GM21447 (cell line): ENCODE measurements around the gene FHIP2A.
"Not testable (repeated sequence)": the region's sequence is repeated elsewhere in the genome, so short reads cannot be mapped to it uniquely, and the experiment has no call there.

Experiments
- ATAC-seq: cut with Tn5 transposase; IDR thresholded peaks from one replicate; pipeline ENCODE4 v1.9.1; 2021; ENCODE audit not compliant: unreplicated experiment

Gene FHIP2A

DNA sequence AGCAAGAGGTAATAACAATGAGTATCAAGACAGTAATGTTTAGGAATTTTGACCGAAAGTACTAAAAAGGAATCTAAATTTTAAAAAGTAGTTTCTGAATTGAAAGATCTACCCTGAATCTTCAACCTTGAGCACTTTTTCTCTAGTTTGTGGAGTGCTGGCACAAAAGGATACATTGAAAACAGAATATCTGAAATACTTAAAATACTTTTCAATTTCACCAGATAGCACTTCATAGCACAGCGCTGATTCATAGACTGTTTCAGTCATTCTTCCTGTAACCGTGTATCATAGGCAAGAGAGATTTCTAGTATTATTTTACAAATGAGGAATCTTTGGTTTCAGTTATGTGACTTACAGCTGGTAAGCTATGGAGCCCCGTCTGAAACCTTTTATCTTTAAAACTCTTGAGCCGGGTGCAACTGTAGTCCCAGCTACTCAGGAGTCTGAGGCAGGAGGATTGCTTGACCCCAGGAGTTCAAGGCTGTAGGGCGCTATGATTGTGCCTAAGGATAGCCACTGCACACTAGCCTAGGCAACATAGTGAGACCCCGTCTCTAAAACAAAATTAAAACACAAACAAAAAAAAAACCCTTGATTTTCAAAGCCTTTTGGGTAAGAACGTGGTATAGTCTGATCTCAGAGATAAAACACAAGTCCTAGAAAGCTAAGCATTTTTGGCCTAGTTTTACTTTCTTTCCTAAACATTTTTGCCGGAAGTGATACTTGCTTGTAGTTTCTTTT, 35.1 kb downstream of the FHIP2A start:
- no peak for ATAC-seq

DNA sequence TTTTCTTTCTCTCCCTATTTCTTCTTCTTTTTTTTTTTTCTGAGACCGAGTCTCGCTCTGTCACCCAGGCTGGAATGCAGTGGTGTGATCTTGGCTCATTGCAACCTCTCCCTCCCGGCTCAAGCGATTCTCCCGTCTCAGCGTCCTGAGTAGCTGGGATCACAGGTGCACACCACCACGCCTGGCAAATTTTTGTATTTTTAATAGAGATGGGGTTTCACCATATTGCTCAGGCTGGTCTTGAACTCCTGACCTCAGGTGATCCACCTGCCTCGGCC, 35.6 kb downstream of the FHIP2A start:
- ATAC-seq, result not testable (repeated sequence)

DNA sequence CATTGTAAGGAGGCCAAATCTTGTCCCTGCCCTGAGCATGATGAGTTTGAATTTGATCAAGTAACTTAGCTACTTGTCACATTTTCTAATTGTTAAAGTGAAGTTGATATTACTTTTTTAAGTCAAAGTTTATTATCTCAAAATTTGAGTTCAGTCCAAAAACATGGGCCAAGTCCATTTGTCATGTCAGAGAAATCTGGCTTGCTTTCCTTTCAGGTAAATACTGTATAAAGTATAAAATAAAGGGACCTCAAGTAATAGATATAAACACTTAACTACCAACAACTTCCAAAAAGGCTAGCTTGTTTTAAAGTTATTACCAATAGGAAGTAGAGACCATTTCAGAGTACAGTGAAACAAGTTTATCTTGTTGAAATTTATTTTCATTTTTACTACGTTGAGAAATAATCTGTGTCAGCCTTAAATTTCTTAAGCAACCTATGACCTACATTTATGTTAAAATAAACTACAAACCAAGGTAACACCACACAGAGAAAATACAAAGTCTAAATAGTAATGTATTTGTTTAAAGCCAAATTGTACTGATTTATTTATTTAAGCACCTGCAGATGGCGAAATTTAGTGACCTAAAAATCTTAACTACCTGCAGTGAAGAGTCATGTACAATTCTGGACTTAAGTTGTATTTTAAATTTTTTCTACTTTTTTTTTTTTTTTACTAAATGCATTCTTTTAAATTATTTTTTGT, 36.5 kb downstream of the FHIP2A start:
- ATAC-seq, result no peak

DNA sequence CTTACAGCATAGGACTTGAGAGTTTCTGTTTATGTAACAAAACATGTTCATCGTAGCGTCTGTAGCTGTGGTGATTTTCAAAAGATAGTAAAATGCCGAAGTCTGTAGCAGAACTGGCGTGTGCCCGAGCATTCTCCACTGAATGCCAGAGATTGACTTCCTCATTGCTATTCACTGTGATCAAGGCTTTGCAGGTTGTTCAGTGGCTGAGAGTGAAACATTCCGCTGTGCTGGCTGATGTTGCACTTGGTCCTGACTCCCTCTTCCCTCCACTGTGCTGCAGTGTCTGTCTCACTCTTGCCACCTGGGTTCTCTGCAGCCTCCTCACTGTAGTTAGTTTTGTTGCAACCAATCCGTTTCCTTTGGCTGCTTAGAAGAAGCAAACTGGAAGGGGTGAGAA, 37.6 kb downstream of the FHIP2A start:
- ATAC-seq, result no peak

DNA sequence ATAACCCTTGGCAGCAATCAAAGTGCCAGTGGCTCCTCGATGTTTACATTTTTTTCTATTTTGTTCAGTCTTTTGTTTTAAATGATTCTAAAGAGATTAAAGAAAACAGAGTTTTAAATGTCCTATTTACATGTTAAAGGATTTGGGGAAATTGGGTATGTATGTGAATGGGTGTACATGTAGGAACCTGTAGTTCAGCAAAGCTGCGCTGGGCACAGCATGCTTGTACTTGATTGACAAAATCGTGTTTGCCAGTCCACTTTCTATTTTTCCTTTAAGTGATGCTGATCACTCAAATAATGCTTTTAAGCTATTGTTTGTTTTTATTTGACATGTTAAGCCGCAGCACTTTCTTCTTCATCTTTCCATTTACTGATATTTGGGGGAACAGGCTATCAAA, 40.9 kb downstream of the FHIP2A start:
- no peak for ATAC-seq

DNA sequence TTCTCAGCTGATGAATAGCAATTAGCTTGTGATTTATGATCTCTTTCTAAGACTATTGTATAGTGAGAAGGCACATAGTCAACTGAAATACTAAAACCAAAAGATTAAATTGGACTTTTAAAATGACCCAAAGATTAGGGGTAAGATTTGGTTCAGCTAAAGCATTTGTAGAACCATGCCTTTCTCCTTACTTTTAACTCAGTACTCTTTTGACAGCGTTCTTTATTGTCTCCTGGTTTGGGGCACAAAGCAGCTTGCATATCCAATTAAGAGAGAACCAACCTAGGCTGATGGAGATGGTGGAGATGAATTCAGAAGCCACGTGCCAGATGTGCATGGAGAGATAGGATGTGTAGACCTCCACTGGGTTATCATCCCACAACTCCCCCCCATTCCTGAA, 45.8 kb downstream of the FHIP2A start:
- no peak for ATAC-seq

DNA sequence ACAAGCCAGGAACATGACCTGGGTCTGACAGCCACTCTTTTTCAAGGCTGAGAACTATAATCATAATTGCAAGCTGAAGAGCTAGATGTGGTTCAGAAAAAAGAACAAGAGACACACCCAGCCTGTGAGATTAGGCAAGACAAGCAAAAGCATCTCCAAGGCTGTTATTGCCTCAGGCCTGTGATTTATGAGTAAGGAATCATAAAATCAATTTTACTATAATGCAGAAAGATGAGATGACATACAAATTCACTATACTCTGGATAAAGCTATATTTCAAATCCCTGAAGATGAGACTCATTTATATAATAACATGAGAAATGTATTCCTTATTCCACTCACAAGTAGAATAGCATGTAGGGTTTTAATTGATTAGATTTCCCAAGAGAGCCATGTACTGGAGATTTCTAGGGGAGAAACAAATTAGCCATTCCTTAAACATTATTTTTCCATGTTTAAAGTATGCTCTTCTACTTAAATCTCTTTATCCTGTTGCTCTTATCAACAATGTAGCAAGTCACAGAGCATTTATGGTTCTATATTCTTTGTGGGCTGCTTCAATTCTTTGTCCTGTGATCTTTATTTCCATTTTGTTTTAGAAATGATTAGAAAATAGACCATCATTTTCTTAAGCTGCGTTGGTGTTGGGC, 47.4 kb downstream of the FHIP2A start:
- ATAC-seq, result no peak

DNA sequence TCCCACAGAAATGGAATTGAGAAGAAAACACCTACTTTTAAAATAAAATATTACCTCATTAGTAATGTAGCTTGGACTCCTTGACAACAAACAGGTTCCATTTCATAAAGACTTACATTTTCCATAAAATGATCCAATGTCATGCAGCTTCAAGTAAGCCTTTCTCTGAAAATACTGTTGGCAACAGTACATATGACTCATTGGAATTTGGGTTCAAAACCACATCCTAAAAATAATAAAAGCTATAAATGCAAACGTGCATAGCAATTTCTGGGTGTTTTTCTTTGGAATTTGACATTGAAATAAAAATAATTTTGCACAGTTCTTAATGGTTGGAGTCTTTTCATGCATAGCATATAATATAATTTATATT, 47.9 kb downstream of the FHIP2A start:
- no peak for ATAC-seq

DNA sequence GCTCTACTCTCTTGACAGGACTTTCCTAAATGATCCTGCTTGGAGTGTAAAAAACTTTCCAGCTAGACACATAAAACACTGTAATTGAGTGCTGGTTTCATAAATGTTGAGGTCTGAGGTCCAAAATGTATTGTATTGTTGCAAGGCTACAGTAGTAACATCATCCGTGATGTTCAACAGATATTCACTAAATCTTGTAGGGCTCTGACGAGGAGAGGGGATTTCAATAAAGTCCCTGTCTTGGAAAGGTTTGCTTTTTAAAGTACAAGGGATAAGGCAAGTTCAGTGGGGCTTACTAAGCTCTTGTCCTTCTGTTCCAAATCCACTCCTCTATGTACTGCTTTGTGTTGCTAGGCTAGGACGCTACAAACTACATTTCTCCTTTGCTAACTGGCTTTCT, 48.9 kb downstream of the FHIP2A start:
- no peak for ATAC-seq

DNA sequence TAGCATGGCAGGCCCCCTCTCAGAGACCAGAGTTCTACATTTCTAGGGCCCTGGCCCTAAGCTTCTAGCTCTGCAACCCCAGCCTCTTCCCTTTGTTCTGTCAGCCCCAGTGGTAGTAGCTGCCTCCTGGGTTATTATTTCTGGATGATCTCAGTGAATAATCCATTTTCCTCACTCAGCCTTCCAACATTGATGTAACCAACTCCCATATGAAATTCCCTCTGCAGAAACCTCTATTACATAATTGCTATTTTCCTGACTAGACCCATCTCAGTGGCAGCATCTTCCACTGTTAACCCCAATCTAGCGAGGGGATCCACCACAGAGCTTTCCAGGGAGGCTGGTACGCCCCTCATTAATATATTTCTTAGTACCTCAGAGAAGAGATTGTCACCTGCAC, 49.8 kb downstream of the FHIP2A start:
- ATAC-seq, result no peak
